ENCODE results near the gene TRIM41. TPM values are rescaled to one million over a fixed set of nuclear protein-coding genes. Genes with fewer than 3 reads are reported as not detected.

Gene TRIM41
- total and polyA plus RNA-seq, 9 of the 15 experiments (the other 6 are each of a cell fraction or from before 2014, with no cell fraction given): 1.8 to 47.6 (median 20.9) TPM

GRCh38 chr5:181281077-181281983, 58.2 kb downstream of the TRIM41 start (continued):
- no peak for TF ChIP-seq FOXP4 (CRISPR knock-in tag; IDR thresholded peaks at IDR 0.05; ENCODE audit: borderline replicate concordance)
- peak; percentile 85 for TF ChIP-seq NFYB (IDR thresholded peaks at IDR 0.05; ENCODE audit: extremely low read depth, insufficient read length)
- TF ChIP-seq RBM25 (IDR thresholded peaks at IDR 0.05; ENCODE audit: low read depth, low read length, severe bottlenecking): peak; percentile 27
- no peak for TF ChIP-seq ZKSCAN1 (IDR thresholded peaks at IDR 0.05; ENCODE audit: low read depth, low read length)
- TF ChIP-seq CEBPZ (IDR thresholded peaks at IDR 0.05; ENCODE audit: borderline replicate concordance, low read depth, low read length): no peak
- TF ChIP-seq HNRNPLL (IDR thresholded peaks at IDR 0.05; ENCODE audit: low read depth, low read length, poor library complexity, severe bottlenecking): peak; percentile 22
- TF ChIP-seq ERF (CRISPR knock-in tag; IDR thresholded peaks at IDR 0.05): 0 out of 2 replicates have a peak, but pooled peaks have one; percentile 6
- peak; percentile 72; the same call in 1 of the 2 replicates for TF ChIP-seq TFAP4 (CRISPR knock-in tag; IDR thresholded peaks at IDR 0.05; ENCODE audit: borderline replicate concordance)
- TF ChIP-seq GTF2E2 (tag; IDR thresholded peaks at IDR 0.05): 0 out of 2 replicates have a peak, but pooled peaks have one; percentile 37
- TF ChIP-seq ZNF707 (CRISPR knock-in tag; conservative IDR thresholded peaks at IDR 0.05): no peak
- peak; percentile 7; the same call in 1 of the 2 replicates for TF ChIP-seq ELF4 (CRISPR knock-in tag; IDR thresholded peaks at IDR 0.05)
- peak; percentile 80 for TF ChIP-seq POLR2G (IDR thresholded peaks at IDR 0.05; ENCODE audit: low read depth, low read length)
- TF ChIP-seq HDAC2 (IDR thresholded peaks at IDR 0.05): peak; percentile 83; the same call in 1 of the 2 replicates
- no peak for TF ChIP-seq LEF1 (IDR thresholded peaks at IDR 0.05)
- TF ChIP-seq POLR2H (tag; IDR thresholded peaks at IDR 0.05; ENCODE audit: low read depth): peak; percentile 95
- TF ChIP-seq MTA2 (IDR thresholded peaks at IDR 0.05; ENCODE audit: low read depth): no peak
- TF ChIP-seq CBFB (CRISPR knock-in tag; IDR thresholded peaks at IDR 0.05): 0 out of 2 replicates have a peak, but pooled peaks have one; percentile 24
- peak; percentile 94 for TF ChIP-seq MYC (IDR thresholded peaks at IDR 0.05; ENCODE audit: low read depth, low read length)
- TF ChIP-seq MYC (CRISPR knock-in tag; IDR thresholded peaks at IDR 0.05; ENCODE audit: borderline replicate concordance, low read depth): no peak
- peak; percentile 73; the same call in 1 of the 2 replicates for TF ChIP-seq EHMT2 (IDR thresholded peaks at IDR 0.05)
- no peak for TF ChIP-seq STAT5B (CRISPR knock-in tag; IDR thresholded peaks at IDR 0.05)
- TF ChIP-seq ZKSCAN3 (CRISPR knock-in tag; IDR thresholded peaks at IDR 0.05): no peak

All from K562 (cell line).